Measurements from ENCODE around the gene CDYL.

Gene CDYL

DNA sequence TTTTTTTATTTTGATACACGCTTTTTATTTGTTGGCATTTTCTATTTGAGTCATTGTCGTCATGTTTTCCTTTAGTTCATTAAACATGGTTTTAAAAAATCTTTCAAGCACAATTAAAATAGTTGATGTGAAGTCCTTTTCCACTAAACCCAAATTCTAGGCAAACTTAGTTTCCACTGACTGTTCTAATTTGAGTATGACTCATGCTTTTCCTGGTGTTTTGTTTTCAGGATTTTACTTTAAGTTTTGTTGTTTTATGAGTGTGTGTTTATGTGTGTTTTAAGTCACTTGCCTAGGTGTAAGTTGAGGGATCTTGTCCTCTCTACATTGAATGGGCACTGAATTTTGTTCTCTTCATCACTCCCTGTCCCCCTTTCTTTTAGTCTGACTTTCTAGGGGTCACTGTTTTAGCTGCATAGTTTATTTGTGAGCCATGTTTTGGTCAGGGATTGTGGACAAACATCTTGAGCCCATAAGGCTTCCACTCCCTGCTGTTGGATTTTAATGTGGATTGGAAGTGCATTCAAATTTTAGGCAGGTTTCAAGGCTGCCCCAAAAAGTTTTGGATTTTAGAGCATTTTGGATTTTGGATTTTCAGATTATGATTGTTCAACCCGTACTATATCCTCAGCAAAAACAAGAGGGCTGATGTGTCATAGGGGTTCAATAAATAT is 94.8 kb downstream of the CDYL start:
- Histone ChIP-seq H3K9ac (ENCODE audit: low read depth, low read length) (no peak overlapping the region), H3K27me3 (ENCODE audit: control insufficient read depth, insufficient read depth, low read length) (no peaks in the 10 kb centered on the region), H3K4me3 (ENCODE audit: low read length) (no peak overlapping the region), H3K9me3 (replicated peaks; ENCODE audit: low read length) (no peaks in the 10 kb centered on the region), H3K4me1 (ENCODE audit: control insufficient read depth, insufficient read depth, low read length) (peaks cover 5% of the 10 kb centered on the region), H3K4me2 (ENCODE audit: low read length) (no peak overlapping the region), H3K36me3 (ENCODE audit: insufficient read depth, low read length) (no peaks in the 10 kb centered on the region)

- Histone ChIP-seq H3K4me1 (ENCODE audit: control insufficient read depth, insufficient read depth, low read length) (peaks cover 5% of the 10 kb centered on the region), H3K4me2 (ENCODE audit: low read length) (no peak overlapping the region), H3K4me3 (ENCODE audit: low read length) (no peak overlapping the region), H3K27me3 (ENCODE audit: control insufficient read depth, insufficient read depth, low read length) (no peaks in the 10 kb centered on the region), H3K9me3 (replicated peaks; ENCODE audit: low read length) (no peaks in the 10 kb centered on the region), H3K36me3 (ENCODE audit: insufficient read depth, low read length) (no peaks in the 10 kb centered on the region), H3K9ac (ENCODE audit: low read depth, low read length) (no peak overlapping the region)
Measured at GRCh38 chr6:4871825-4872224, 95.6 kb downstream of the CDYL start.

DNA sequence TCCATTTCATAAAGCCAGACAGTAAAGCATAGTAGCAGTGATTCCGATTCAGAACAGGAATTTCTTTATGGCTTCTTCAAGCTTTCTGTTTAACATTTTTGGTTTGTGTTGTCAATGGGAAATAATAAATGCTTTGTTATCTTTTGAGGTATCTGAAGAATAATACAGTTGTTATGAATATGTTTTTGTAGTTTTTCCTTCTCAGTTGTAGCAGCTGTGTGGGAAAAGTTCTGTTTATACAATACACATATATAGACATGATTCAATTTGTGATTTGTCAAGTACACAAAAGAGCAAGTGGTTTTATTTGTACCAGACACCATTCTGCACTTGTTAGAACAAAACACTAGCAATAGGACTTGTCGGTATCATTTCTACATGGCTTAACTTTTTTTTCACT is 96.6 kb downstream of the CDYL start:
- no peak overlapping the region for H3K4me3 ChIP-seq (ENCODE audit: low read length)
- H3K36me3 ChIP-seq (ENCODE audit: insufficient read depth, low read length): no peaks in the 10 kb centered on the region
- H3K9ac ChIP-seq (ENCODE audit: low read depth, low read length): no peak overlapping the region
- H3K9me3 ChIP-seq (replicated peaks; ENCODE audit: low read length): no peaks in the 10 kb centered on the region
- H3K4me1 ChIP-seq (ENCODE audit: control insufficient read depth, insufficient read depth, low read length): peaks cover 5% of the 10 kb centered on the region
- H3K27me3 ChIP-seq (ENCODE audit: control insufficient read depth, insufficient read depth, low read length): no peaks in the 10 kb centered on the region
- no peak overlapping the region for H3K4me2 ChIP-seq (ENCODE audit: low read length)

DNA sequence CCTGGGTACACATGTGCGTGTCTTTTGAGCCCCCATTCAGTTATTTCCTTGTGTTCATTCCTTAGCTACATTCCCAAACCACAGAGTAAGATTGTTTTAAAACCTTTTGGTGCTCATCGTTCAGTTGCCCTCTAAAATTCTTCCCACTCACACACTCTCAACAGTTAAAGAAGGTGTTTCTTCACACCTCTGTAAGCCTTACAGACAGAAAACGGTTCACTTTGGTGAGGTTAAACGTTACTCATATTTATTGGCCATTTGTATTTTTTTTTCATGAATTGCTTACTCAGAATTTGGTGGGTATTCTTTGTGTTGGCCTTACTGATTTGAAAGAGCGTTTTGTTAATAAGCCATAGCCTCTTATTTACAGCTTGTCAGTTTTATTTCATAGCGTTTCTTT is 97.7 kb downstream of the CDYL start:
- Histone ChIP-seq H3K4me2 (ENCODE audit: low read length) (no peak overlapping the region), H3K9me3 (replicated peaks; ENCODE audit: low read length) (no peaks in the 10 kb centered on the region), H3K36me3 (ENCODE audit: insufficient read depth, low read length) (no peaks in the 10 kb centered on the region), H3K27me3 (ENCODE audit: control insufficient read depth, insufficient read depth, low read length) (no peaks in the 10 kb centered on the region), H3K4me1 (ENCODE audit: control insufficient read depth, insufficient read depth, low read length) (peaks cover 5% of the 10 kb centered on the region), H3K9ac (ENCODE audit: low read depth, low read length) (no peak overlapping the region), H3K4me3 (ENCODE audit: low read length) (no peak overlapping the region)

- Histone ChIP-seq H3K36me3 (ENCODE audit: insufficient read depth, low read length) (no peaks in the 10 kb centered on the region), H3K4me2 (ENCODE audit: low read length) (no peak overlapping the region), H3K4me3 (ENCODE audit: low read length) (no peak overlapping the region), H3K9me3 (replicated peaks; ENCODE audit: low read length) (no peaks in the 10 kb centered on the region), H3K9ac (ENCODE audit: low read depth, low read length) (no peak overlapping the region), H3K4me1 (ENCODE audit: control insufficient read depth, insufficient read depth, low read length) (no peaks in the 10 kb centered on the region), H3K27me3 (ENCODE audit: control insufficient read depth, insufficient read depth, low read length) (no peaks in the 10 kb centered on the region)
Measured at GRCh38 chr6:4879741-4880275, 103.6 kb downstream of the CDYL start.

DNA sequence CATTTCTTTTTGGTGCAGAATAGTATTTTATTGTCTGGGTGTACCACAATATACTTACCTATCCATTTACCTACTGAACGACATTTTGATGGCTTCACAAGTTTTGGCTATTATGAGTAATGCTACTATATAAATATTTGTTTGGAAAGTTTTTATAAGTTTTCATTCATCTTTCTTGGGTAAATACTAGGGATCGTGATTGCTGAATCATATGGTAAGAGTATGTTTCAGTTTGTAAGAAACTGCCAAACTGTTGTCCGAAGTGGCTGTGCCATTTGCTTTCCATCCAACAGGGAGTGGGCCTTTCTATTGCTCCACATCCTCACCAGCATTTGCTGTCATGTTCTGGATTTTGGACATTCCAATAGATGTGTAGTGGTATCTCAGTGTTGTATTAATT is 104.2 kb downstream of the CDYL start:
- Histone ChIP-seq H3K4me3 (ENCODE audit: low read length) (no peak overlapping the region), H3K9me3 (replicated peaks; ENCODE audit: low read length) (no peaks in the 10 kb centered on the region), H3K4me2 (ENCODE audit: low read length) (no peak overlapping the region), H3K27me3 (ENCODE audit: control insufficient read depth, insufficient read depth, low read length) (no peaks in the 10 kb centered on the region), H3K9ac (ENCODE audit: low read depth, low read length) (no peak overlapping the region), H3K4me1 (ENCODE audit: control insufficient read depth, insufficient read depth, low read length) (no peaks in the 10 kb centered on the region), H3K36me3 (ENCODE audit: insufficient read depth, low read length) (no peaks in the 10 kb centered on the region)

DNA sequence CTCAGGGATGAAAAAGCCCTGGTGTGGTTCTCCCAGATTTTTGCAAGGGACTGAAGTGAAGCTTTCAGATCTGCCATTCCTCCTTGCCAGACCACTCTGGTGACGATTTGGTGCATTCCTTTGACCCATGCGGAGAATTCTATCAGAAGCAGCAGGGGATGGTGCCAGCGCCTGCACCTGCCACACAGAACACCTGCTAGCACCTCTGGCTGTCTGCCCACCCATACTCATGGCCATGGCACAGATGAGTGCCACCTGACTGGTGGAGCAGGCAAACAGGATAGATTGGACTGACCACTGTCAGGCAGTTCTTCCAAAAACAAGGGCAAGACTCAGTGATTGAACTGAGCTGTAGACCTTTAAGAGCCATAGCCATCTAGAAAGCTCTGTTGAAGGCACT is 107.1 kb downstream of the CDYL start:
- Histone ChIP-seq H3K9ac (ENCODE audit: low read depth, low read length) (no peak overlapping the region), H3K27me3 (ENCODE audit: control insufficient read depth, insufficient read depth, low read length) (no peaks in the 10 kb centered on the region), H3K9me3 (replicated peaks; ENCODE audit: low read length) (no peaks in the 10 kb centered on the region), H3K4me3 (ENCODE audit: low read length) (no peak overlapping the region), H3K36me3 (ENCODE audit: insufficient read depth, low read length) (no peaks in the 10 kb centered on the region), H3K4me2 (ENCODE audit: low read length) (no peak overlapping the region), H3K4me1 (ENCODE audit: control insufficient read depth, insufficient read depth, low read length) (no peaks in the 10 kb centered on the region)

DNA sequence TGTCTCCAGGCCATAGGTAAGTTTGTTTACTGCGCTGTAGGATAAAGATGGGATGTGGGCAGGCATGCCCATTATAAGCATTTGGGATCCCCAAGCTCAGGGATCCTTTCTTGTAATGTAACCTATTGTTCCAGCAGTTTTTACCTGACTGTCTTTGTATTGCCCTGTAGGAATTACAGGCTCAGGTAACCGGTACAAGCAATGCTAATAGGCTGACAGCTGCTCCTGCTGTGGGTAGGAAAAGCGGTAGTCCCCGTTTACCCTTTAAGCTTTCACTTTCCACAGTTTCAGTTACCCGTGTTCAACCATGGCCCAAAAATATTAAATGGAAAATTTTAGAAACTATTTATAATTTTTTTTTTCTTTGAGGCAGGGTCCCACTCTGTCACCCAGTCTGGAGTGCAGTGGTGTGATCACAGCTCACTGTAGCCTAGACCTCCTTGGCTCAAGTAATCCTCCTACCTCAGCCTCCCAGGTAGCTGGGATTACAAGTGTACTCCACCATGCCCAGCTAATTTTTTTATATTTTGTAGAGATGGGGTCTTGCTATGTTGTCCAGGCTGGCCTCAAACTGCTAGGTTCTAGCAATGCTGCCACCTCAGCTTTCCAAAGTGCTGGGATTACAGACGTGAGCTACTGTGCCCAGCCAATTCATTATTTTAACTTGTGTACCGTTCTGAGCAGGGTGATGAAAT is 108.6 kb downstream of the CDYL start:
- Histone ChIP-seq H3K4me2 (ENCODE audit: low read length) (no peak overlapping the region), H3K9me3 (replicated peaks; ENCODE audit: low read length) (no peaks in the 10 kb centered on the region), H3K27me3 (ENCODE audit: control insufficient read depth, insufficient read depth, low read length) (no peaks in the 10 kb centered on the region), H3K4me1 (ENCODE audit: control insufficient read depth, insufficient read depth, low read length) (no peaks in the 10 kb centered on the region), H3K4me3 (ENCODE audit: low read length) (no peak overlapping the region), H3K9ac (ENCODE audit: low read depth, low read length) (no peak overlapping the region), H3K36me3 (ENCODE audit: insufficient read depth, low read length) (no peaks in the 10 kb centered on the region)

GRCh38 chr6:4885341-4885933 is 109.2 kb downstream of the CDYL start:
- Histone ChIP-seq H3K4me1 (ENCODE audit: control insufficient read depth, insufficient read depth, low read length) (no peaks in the 10 kb centered on the region), H3K36me3 (ENCODE audit: insufficient read depth, low read length) (no peaks in the 10 kb centered on the region), H3K4me3 (ENCODE audit: low read length) (no peak overlapping the region), H3K4me2 (ENCODE audit: low read length) (no peak overlapping the region), H3K9ac (ENCODE audit: low read depth, low read length) (no peak overlapping the region), H3K9me3 (replicated peaks; ENCODE audit: low read length) (no peaks in the 10 kb centered on the region), H3K27me3 (ENCODE audit: control insufficient read depth, insufficient read depth, low read length) (no peaks in the 10 kb centered on the region)

DNA sequence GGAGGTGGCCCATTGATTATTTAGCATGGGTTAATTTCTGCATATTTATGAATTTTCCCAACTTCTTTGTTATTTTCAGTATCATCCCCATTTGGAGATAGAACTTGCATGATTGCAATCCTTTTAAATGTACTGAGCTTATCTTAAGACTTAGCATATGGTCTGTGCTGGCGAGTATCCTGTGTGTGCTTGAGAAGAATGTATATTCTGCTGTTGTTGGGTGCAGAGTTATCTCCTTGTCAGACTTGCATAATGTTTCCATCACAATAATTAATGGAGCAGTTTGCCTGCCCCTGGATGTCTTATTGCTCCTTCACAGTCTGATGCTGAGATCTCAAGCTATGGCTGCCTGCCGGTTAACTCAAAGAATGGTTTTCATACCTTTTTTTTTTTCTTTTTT is 112.6 kb downstream of the CDYL start:
- Histone ChIP-seq H3K4me2 (ENCODE audit: low read length) (no peak overlapping the region), H3K27me3 (ENCODE audit: control insufficient read depth, insufficient read depth, low read length) (no peaks in the 10 kb centered on the region), H3K4me1 (ENCODE audit: control insufficient read depth, insufficient read depth, low read length) (no peaks in the 10 kb centered on the region), H3K4me3 (ENCODE audit: low read length) (no peak overlapping the region), H3K9me3 (replicated peaks; ENCODE audit: low read length) (no peaks in the 10 kb centered on the region), H3K36me3 (ENCODE audit: insufficient read depth, low read length) (peaks cover 8% of the 10 kb centered on the region), H3K9ac (ENCODE audit: low read depth, low read length) (no peak overlapping the region)

DNA sequence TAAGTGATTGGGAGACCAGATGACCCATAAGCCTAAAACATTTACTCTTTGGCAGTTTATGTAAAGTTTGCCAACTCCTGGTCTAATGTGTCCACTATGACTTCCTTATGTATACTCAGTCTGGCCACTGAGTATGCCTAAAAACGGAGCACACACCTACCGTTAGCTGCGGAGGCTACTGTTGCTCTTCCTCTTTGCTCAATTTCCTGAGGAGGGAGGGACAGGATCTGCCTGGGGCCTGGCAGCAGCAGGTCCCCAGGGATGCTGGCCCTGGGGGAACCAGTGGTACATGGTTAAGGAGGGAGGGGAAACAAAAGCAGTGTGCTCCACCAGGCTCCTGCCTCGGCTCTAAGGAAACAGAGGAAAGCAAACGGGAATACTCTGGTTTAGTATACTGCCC is 113.5 kb downstream of the CDYL start:
- H3K27me3 ChIP-seq (ENCODE audit: control insufficient read depth, insufficient read depth, low read length): no peaks in the 10 kb centered on the region
- no peak overlapping the region for H3K4me2 ChIP-seq (ENCODE audit: low read length)
- H3K9me3 ChIP-seq (replicated peaks; ENCODE audit: low read length): no peaks in the 10 kb centered on the region
- peaks cover 8% of the 10 kb centered on the region for H3K36me3 ChIP-seq (ENCODE audit: insufficient read depth, low read length)
- H3K9ac ChIP-seq (ENCODE audit: low read depth, low read length): no peak overlapping the region
- no peak overlapping the region for H3K4me3 ChIP-seq (ENCODE audit: low read length)
- H3K4me1 ChIP-seq (ENCODE audit: control insufficient read depth, insufficient read depth, low read length): no peaks in the 10 kb centered on the region
